GM21619 (cell line): Measurements from ENCODE around the gene PDE4D.

Experiments
- ATAC-seq: cut with Tn5 transposase; IDR thresholded peaks from one replicate; pipeline ENCODE4 v1.9.1; 2021; ENCODE audit not compliant: unreplicated experiment

The PDE4D gene

DNA sequence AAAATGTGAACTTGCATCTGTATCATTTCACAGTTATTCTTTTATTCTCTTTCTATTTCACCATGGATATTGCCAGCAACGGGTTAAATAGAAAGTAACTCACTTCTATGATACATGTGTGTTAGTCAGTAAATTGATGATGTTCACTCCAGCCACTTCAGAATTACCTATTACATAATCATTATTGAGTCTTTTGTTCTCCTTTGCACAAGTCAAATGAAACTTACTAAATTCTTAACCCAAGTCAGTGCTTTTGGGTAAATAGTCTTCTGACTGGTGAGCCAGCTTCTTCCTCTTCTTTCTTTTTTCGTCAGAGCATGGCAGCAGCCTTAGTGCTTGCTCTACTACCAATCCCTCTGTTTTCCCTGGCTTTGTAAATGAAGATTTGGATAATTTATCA lies 966.3 kb downstream of the PDE4D start:
- ATAC-seq = no peak

DNA sequence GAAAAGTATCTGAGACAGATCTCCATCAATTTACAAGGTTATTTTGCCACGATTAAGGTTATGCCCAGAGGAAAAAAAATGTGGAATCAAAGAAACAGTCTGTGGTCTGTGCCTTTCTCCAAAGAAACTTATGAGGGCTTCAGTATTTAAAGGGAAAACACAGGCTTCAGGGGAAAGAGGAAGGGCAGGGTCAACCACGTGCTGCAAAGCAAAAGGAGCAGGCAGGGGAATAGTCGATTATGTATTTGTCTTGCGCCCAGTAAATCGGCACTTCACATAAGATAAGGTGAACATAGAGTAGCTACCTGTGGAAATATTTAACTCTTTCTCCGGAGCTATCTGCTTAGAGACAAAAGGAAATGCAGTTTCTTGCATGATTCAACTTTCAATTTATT lies 967.0 kb downstream of the PDE4D start:
- no peak for ATAC-seq

DNA sequence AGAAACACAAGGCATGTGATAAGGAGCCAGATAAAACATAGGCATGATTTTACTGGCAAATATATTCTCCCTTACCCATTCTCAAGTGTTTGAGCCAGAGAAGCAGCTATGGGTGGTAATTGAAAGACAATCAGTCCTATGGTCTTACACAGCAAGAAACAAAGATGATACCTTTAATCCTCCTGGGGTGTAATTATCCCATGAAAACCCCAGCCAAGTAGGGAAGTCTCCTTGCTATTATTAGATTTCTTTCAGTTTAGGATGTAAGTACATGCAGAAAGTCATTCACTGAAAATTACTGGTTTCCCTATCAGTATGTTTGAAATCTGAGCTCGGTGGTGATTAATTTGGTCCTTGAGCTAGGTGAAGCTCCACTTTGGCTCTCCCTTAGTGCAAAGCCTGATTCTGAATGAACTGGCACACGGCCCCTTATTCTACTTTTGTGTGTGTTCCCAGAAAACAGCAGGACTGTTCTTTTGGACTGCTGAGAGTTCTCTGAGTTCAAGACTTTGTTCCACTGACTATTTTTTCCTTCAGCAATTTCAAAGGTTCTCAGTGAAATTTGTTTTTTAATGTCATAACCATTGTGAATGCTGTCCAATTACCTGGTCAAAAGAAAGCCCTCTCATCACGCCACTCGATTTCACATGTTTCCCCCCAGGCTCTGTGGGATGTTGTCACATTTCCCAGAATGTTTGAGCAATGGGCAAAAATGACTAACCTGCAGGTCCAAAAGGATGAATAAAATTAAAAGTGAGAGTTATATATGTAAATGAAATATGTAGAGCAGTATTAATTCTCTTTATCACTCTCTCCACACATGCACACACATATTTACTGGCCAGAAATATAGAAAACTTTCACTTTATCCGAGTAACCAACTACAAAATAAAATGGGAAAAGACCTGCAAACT lies 967.6 kb downstream of the PDE4D start:
- ATAC-seq = no peak

DNA sequence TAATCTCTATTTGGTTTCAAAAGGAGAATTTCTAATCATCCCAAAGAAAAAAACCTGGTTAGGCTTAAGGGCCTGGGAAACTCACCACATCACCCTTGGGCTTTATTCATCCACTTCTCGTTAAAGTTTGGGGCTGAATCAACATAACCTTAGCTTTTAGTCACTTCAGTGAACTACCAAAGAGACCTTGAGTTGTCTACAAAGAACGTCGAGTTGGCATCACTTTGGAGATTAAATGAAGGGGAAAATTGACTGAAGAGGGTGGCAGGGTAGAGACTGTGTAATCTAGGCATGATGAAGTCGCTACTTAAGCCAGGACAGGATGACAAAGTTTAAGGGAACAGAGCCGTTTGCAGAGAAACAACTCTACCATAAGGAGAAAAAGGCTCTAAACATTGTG lies 969.2 kb downstream of the PDE4D start:
- no peak for ATAC-seq

DNA sequence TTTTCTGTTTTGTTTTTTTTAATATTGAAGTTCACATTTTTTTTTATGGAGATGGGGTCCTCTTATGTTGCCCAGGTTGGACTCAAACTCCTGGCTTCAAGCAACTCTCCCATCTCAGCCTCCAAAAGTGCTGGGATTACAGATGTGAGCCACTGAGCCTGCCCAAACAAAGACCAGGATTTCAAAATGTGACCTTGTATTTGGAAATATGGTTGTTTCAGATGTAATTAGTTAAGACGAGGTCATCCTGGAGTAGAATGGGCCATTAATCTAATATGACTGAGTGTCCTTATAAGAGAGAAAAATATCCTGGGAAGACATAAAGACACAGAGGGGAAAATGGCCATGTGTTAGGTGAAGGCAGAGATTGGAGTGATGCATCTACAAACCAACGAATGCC lies 970.2 kb downstream of the PDE4D start:
- no peak for ATAC-seq

DNA sequence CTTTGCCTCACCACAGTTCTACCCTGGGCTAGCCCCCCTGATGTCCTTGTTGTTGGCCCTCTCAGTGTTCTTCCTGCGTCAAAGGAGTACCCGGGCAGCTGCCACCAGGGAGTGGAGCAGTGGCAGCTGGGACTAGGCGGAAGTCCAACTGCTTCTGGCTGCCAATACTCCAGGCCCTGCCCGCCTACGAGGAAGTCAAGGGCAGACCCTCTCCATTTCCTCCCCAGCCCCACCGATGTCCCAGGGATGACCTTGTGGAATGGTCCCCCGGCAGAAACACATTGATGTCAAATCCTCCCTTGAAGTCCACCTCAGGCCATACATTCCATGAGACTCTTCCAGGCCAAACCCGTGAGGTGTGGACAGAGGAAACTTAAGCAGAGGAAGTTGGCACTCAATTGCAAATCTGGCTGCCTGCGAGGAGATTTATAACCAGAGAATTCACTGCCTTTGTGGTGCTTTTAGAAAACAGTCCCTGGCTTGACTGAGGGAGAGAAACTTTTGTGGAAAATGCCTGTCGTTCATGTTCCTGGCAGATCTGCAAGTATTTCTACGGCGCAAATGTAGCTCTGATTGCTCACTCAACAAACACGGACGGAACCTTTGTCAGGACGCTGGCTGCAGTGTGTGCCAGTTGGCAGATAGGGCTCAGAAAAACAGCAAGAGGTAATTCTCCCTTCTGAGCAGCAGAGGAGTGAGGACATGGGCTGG lies 970.9 kb downstream of the PDE4D start:
- no peak for ATAC-seq

DNA sequence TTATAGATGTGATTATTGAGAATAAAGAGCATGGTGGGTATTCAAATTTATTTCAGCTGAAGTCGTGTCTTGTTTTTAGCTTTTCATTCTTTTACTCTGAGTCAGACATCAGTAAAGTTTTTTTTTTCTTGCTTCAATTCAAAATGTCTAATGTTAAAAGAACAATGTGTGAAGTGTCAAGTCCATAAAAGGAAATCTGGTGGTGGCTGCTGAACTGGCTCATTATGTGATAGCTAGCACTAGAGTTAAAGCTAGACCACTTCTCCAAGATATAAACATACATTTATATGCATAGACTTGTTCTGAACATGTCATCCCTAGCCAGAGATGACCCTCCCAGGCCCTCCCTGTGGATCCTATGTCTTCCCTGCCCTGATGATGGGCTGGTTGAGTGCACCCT lies 972.4 kb downstream of the PDE4D start:
- ATAC-seq = no peak

DNA sequence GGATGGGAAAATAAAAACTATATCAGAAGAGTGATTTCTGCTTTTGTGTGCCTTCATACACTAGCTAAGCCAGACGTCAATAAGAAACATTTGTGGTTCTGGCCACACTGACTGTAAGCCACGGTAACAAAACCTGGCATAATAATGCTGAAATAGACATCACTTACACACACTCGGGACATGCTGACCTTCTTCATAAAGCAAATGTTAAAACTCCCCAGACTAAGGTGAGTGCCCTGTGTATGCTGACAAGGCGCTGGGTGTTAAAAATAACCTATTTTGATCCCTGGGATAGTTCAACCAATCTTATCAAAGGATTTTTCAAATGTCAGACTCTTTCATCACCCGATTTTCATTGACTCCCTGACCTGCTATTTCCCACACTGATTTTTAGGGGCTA lies 973.7 kb downstream of the PDE4D start:
- ATAC-seq = no peak
